Esophagus (tissue), 2 donors: ENCODE measurements around the gene NUMA1. TPM values are rescaled to one million over a fixed set of nuclear protein-coding genes. Genes with fewer than 3 reads are reported as not detected.
A peak's percentile ranks its signal among the peaks of the same experiment; 100 is the strongest.

Source experiments
- H3K27ac ChIP-seq, 2 donors: one replicate each; pipeline ENCODE4 v1.5.1; 2013; ENCODE audit warnings: low read depth in 2 of 2, mild to moderate bottlenecking in 2 of 2, inconsistent platforms in 1 of 2, low read length in 1 of 2, moderate library complexity in 1 of 2
- H3K27me3 ChIP-seq, 2 donors: one replicate each; pipeline ENCODE4 v1.6.1; 2013; ENCODE audit warnings: low read length in 2 of 2, control low read depth in 1 of 2, mild to moderate bottlenecking in 1 of 2; ENCODE audit not compliant: insufficient read depth in 2 of 2, control insufficient read depth in 1 of 2
- H3K36me3 ChIP-seq, 2 donors: one replicate each; pipeline ENCODE4 v1.6.1; 2013; ENCODE audit warnings: low read length in 1 of 2; ENCODE audit not compliant: control insufficient read depth in 2 of 2, insufficient read depth in 2 of 2
- H3K4me1 ChIP-seq, 2 donors: one replicate each; pipeline ENCODE4 v1.6.1; 2013; ENCODE audit warnings: low read length in 1 of 2; ENCODE audit not compliant: control insufficient read depth in 2 of 2, insufficient read depth in 2 of 2
- H3K4me3 ChIP-seq, 2 donors: one replicate each; pipeline ENCODE4 v1.5.1; 2013; ENCODE audit warnings: low read length in 2 of 2, mild to moderate bottlenecking in 2 of 2, low read depth in 1 of 2, moderate library complexity in 1 of 2
- H3K9me3 ChIP-seq, 2 donors: one replicate each; pipeline ENCODE4 v1.6.1; 2013; ENCODE audit warnings: mild to moderate bottlenecking in 2 of 2, low read depth in 1 of 2, low read length in 1 of 2, moderate library complexity in 1 of 2; ENCODE audit not compliant: control insufficient read depth in 2 of 2, insufficient read depth in 1 of 2
- WGBS, 2 donors: extraction: QIAGEN DNeasy Blood & Tissue Kit; methylation state at CpG; one replicate each; pipeline ENCODE4 v1.1.7; 2013; 5-methylcytosine and 5-hydroxymethylcytosine counted together
- polyA plus RNA-seq, 2 donors: library from polyadenylated mRNA; stranded (reverse); fragments of 200-250 nt; gene quantifications; one replicate each; pipeline ENCODE4 v1.2.3, GENCODE V29; 2013
- donor health status: healthy with polysubstance abuse.
- donor health status: Bipolar disorder and iron deficiency.

The NUMA1 gene
- polyA plus RNA-seq, 2 donors: 108 to 205 TPM

- Histone ChIP-seq H3K27me3 (no peaks in the 10 kb centered on the region), H3K4me3 (peak within 1 kb of the TSS; percentile 75 to 85), H3K4me1 (peaks cover 6 to 17% of the 10 kb centered on the region in 2 donors), H3K27ac (peak within 1 kb of the TSS; percentile 93 to 97), H3K9me3 (no peaks in the 10 kb centered on the region), H3K36me3 (peaks cover 9 to 10% of the 10 kb centered on the region in 2 donors)
- WGBS, 2 donors: 2 to 3% methylated on average over 58 to 64 of the region's 64 CpGs
Observed at GRCh38 chr11:72102946-72103753, 22.8 kb upstream of the NUMA1 start, which contains the start of gene LAMTOR1. Gene LAMTOR1 (minus strand): TSS chr11:72103297. CDS start chr11:72103224, 73 bp downstream.

GRCh38 chr11:72102631-72102945, 22.2 kb upstream of the NUMA1 start:
- Histone ChIP-seq H3K27me3 (no peaks in the 10 kb centered on the region), H3K36me3 (peaks cover 15% of the 10 kb centered on the region in 2 donors), H3K4me1 (peaks cover 6 to 17% of the 10 kb centered on the region in 2 donors), H3K9me3 (no peaks in the 10 kb centered on the region), H3K4me3 (peak overlapping the region; percentile 75 to 85), H3K27ac (peak overlapping the region; percentile 93 to 97)
- WGBS, 2 donors: 1 to 2% methylated on average over 9 of the region's 9 CpGs

GRCh38 chr11:72102162-72102561, 21.8 kb upstream of the NUMA1 start:
- peaks cover 18 to 19% of the 10 kb centered on the region in 2 donors for H3K36me3 ChIP-seq
- H3K4me1 ChIP-seq: peaks cover 6 to 17% of the 10 kb centered on the region in 2 donors
- peak overlapping the region; percentile 75 to 85 for H3K4me3 ChIP-seq
- no peaks in the 10 kb centered on the region for H3K9me3 ChIP-seq
- 23 to 33% methylated on average over 4 of the region's 4 CpGs for WGBS, 2 donors
- no peaks in the 10 kb centered on the region for H3K27me3 ChIP-seq
- peak overlapping the region; percentile 93 to 97 for H3K27ac ChIP-seq

DNA sequence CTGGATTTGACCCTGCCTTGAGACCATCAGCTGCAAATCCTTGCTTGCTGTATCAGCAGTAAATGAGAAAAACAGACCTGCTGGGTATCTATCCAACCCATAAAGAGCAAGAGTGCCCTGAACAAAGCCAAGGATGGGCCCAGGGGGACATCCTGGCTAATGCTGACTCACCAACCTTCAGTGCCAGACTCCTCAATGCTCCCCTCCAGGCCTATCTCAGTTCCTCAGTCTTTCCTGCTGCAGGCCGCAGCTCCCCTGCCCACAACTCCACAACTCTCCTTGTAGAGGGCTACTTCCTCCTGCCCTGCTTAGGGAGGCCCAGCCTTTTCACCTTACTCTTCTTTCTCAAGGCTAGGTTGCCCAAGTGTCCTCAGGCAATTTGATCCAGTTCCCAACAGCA, 20.1 kb upstream of the NUMA1 start:
- Histone ChIP-seq H3K4me1 (peaks cover 6 to 17% of the 10 kb centered on the region in 2 donors), H3K4me3 (no peak overlapping the region), H3K36me3 (peaks cover 18 to 19% of the 10 kb centered on the region in 2 donors), H3K27me3 (no peaks in the 10 kb centered on the region), H3K9me3 (no peaks in the 10 kb centered on the region), H3K27ac (no peak overlapping the region)
- WGBS, 2 donors: 80 to 83% methylated on average over 1 of the region's 1 CpG

DNA sequence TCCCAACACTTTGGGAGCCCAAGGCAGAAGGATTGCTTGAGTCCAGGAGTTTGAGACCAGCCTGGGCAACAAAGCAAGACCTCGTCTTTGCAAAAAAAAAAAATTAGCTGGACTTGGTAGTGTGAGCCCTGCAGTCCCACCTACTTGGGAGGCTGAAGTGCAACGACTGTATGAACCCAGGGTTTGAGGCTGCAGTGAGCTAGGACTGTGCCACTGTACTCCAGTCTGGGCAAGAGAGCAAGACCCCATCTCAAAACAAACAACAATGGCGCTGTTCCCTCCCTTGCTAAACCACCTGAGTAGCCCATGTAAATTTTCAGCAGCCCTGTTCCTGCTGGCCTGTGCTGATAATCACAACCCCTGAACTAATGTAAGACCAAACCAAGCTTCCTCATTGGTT, 19.7 kb upstream of the NUMA1 start:
- H3K27me3 ChIP-seq: no peaks in the 10 kb centered on the region
- H3K4me1 ChIP-seq: peaks cover 6 to 17% of the 10 kb centered on the region in 2 donors
- 80 to 85% methylated on average over 3 of the region's 3 CpGs for WGBS, 2 donors
- H3K36me3 ChIP-seq: peaks cover 18 to 19% of the 10 kb centered on the region in 2 donors
- no peak overlapping the region for H3K27ac ChIP-seq
- no peaks in the 10 kb centered on the region for H3K9me3 ChIP-seq
- H3K4me3 ChIP-seq: no peak overlapping the region

GRCh38 chr11:72098741-72099140, 18.4 kb upstream of the NUMA1 start:
- Histone ChIP-seq H3K36me3 (peaks cover 18 to 25% of the 10 kb centered on the region in 2 donors), H3K4me1 (peaks cover 6 to 17% of the 10 kb centered on the region in 2 donors), H3K4me3 (no peak overlapping the region), H3K27me3 (no peaks in the 10 kb centered on the region), H3K9me3 (no peaks in the 10 kb centered on the region), H3K27ac (no peak overlapping the region)
- 96 to 100% methylated on average over 3 of the region's 3 CpGs for WGBS, 2 donors

DNA sequence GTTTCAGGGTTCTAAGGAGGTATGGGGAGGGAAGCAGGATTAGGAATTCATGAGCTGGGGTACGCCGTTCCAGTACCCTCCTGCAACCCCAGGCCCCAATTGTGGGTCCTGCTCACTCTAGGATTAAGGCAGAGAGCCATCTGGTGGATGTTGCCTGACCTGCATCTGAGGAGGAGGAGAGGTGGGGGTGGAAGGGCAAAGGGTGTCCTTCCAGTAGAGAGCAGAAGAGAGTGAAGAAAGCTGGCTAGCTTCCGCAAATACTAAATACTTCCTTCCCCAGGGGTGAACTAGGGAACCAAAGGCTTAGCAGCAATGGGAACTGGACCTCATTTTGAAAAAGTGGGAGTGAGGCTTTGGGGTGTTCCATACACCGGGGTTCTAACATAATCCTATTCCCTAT, 10.9 kb upstream of the NUMA1 start:
- Histone ChIP-seq H3K4me3 (no peak overlapping the region), H3K9me3 (no peaks in the 10 kb centered on the region), H3K27ac (peak overlapping the region; percentile 2 to 22), H3K27me3 (no peaks in the 10 kb centered on the region), H3K4me1 (no peaks in the 10 kb centered on the region), H3K36me3 (peaks cover 7 to 10% of the 10 kb centered on the region in 2 donors)
- WGBS, 2 donors: 37 to 47% methylated on average over 4 of the region's 4 CpGs

GRCh38 chr11:72088076-72088808, 7.9 kb upstream of the NUMA1 start:
- H3K4me3 ChIP-seq: no peak overlapping the region
- H3K36me3 ChIP-seq: peaks cover 1 to 6% of the 10 kb centered on the region in 2 donors
- H3K27ac ChIP-seq: peak overlapping the region in 1 of 2 donors; percentile 47
- no peaks in the 10 kb centered on the region for H3K9me3 ChIP-seq
- peaks cover 0 to 3% of the 10 kb centered on the region in 2 donors for H3K4me1 ChIP-seq
- H3K27me3 ChIP-seq: no peaks in the 10 kb centered on the region
- WGBS, 2 donors: 73 to 74% methylated on average over 4 of the region's 4 CpGs

DNA sequence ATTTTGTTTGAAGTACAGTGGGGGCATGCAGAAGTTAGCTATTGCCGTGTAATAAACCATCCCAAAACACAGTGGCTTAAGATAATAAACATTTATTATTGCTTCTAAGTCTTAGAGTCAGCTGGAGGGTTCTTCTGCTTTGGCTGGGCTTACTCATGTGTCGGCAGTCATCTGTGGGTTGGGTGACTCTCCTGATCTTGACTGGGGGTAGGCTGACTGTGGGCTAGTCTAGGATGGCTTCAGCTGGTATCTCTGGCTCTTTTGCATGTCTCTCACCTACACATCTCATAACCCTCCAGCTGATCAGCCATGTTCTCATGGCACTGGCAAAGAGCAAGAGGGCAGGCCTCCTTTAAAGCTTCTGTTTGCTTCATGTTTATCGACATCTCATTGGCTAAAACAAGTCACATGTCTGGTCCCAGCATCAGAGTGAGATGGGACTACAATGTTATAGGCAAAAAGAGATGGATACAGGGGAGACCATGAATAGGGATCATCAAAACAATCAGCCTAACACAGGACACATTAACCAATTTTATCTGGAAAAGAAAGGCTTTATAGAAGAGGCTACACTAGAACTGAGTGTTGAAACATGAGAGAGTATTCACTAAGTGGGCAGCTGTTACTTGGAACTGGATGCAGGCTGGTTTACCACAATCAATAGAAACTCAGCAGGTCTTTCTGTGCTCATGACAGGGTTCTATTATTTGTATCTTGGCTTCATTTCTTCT, 5.4 kb upstream of the NUMA1 start:
- Histone ChIP-seq H3K4me1 (peaks cover 0 to 7% of the 10 kb centered on the region in 2 donors), H3K27me3 (no peaks in the 10 kb centered on the region), H3K36me3 (peaks cover 1 to 4% of the 10 kb centered on the region in 2 donors), H3K27ac (no peak overlapping the region), H3K9me3 (no peaks in the 10 kb centered on the region), H3K4me3 (no peak overlapping the region)
- WGBS, 2 donors: 86 to 91% methylated on average over 3 of the region's 3 CpGs
